Stomach (tissue), 4 donors: ENCODE measurements around the gene SMAD6.

Source experiments
- POLR2A ChIP-seq, 4 donors: fragments of 450-650 bp; IDR thresholded peaks; one replicate each; pipeline ENCODE4 v1.6.1; 2016; ENCODE audit warnings: antibody characterized with exemption in 4 of 4, control low read depth in 2 of 4, mild to moderate bottlenecking in 1 of 4, moderate library complexity in 1 of 4
- TF ChIP-seq, protein P1 (sequence below), 7 experiments: fragments of 450-650 bp in 4 of 7; fragments of 200-600 bp in 3 of 7; sonication (generic) in 3 of 7; IDR thresholded peaks; one replicate each; pipeline ENCODE4 v1.5.1; 2016 to 2019; ENCODE audit warnings: antibody characterized with exemption in 7 of 7, control low read depth in 2 of 7, mild to moderate bottlenecking in 1 of 7

DNA sequence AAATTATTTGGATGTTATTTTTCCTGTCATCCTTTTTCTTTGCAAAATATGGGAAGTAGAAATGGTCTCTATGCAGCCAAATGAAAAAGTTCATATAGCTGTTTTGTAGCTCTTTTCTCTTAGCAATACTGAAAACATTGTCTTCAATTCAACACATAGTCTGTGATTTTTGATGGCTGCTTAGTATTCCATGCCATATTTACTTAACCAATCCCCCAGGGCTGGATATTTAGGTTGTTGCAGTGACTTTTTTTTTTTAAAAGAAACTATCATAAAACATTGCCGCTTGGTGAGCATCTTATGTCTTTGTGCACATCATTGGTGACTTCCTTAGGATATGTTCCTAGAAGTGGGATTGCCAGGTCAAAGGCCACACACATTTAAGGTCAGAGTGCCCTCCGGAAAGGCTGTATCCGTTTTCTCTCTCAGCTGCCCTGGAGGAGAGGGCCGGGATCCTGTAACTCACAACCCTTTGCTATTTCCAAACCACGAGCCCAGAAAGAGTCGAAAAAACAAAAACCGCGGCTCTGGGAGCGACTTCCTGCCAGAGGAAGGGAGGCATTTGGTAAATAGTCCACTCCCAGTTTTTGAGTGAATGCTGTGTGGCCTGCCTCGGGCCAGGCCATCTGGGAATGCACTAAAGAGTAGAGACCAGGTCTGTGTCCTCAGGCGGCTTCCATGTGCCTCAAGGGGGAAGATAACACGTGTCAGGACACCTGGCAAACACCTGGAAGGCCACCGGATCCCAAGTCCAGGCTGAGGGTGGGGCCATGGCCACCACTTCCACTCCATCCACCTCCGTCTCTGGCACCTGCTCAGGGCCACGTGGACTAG, 41.9 kb downstream of the SMAD6 start:
- TF ChIP-seq POLR2A (IDR thresholded peaks at IDR 0.05), result no peak
- TF ChIP-seq, protein P1, sequence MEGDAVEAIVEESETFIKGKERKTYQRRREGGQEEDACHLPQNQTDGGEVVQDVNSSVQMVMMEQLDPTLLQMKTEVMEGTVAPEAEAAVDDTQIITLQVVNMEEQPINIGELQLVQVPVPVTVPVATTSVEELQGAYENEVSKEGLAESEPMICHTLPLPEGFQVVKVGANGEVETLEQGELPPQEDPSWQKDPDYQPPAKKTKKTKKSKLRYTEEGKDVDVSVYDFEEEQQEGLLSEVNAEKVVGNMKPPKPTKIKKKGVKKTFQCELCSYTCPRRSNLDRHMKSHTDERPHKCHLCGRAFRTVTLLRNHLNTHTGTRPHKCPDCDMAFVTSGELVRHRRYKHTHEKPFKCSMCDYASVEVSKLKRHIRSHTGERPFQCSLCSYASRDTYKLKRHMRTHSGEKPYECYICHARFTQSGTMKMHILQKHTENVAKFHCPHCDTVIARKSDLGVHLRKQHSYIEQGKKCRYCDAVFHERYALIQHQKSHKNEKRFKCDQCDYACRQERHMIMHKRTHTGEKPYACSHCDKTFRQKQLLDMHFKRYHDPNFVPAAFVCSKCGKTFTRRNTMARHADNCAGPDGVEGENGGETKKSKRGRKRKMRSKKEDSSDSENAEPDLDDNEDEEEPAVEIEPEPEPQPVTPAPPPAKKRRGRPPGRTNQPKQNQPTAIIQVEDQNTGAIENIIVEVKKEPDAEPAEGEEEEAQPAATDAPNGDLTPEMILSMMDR (IDR thresholded peaks at IDR 0.05), result no peak
